Liver (tissue), 9 donors: ENCODE results near the gene PYGL. TPM values are rescaled to one million over a fixed set of nuclear protein-coding genes. Genes with fewer than 3 reads are reported as not detected.
A peak's percentile ranks its signal among the peaks of the same experiment; 100 is the strongest.

Source experiments
- DNase-seq: peaks from one replicate; pipeline ENCODE4 v3.0.0-alpha.2; 2017; ENCODE audit warnings: low spot score
- H3K27ac ChIP-seq, 2 donors: one replicate each; pipeline ENCODE4 v1.7.0; 2013; ENCODE audit warnings: inconsistent platforms in 2 of 2, low read length in 2 of 2, control low read depth in 1 of 2, low read depth in 1 of 2, mild to moderate bottlenecking in 1 of 2
- H3K27me3 ChIP-seq, 4 donors: one replicate each; pipeline versions ENCODE4 v1.6.1 to v1.7.0; 2013; ENCODE audit warnings: low read length in 3 of 4, inconsistent platforms in 1 of 4, mild to moderate bottlenecking in 1 of 4, moderate library complexity in 1 of 4; ENCODE audit not compliant: control insufficient read depth in 4 of 4, insufficient read depth in 4 of 4
- H3K36me3 ChIP-seq, 4 donors: one replicate each; pipeline versions ENCODE4 v1.6.1 to v1.7.0; 2013; ENCODE audit warnings: low read length in 3 of 4, mild to moderate bottlenecking in 3 of 4, low read depth in 1 of 4, moderate library complexity in 1 of 4; ENCODE audit not compliant: control insufficient read depth in 4 of 4, insufficient read depth in 3 of 4
- H3K4me1 ChIP-seq, 4 donors: one replicate each; pipeline versions ENCODE4 v1.6.1 to v1.7.0; 2013; ENCODE audit warnings: low read length in 3 of 4, mild to moderate bottlenecking in 3 of 4, moderate library complexity in 1 of 4; ENCODE audit not compliant: control insufficient read depth in 4 of 4, insufficient read depth in 4 of 4
- H3K4me3 ChIP-seq, 3 donors: one replicate each; pipeline versions ENCODE4 v1.6.1 to v1.7.0; 2013; ENCODE audit warnings: low read length in 3 of 3, control low read depth in 1 of 3, low read depth in 1 of 3, mild to moderate bottlenecking in 1 of 3
- H3K9ac ChIP-seq, 2 donors: one replicate each; pipeline ENCODE4 v1.7.0; 2013; ENCODE audit warnings: low read length in 2 of 2, mild to moderate bottlenecking in 2 of 2, moderate library complexity in 2 of 2, control low read depth in 1 of 2, low read depth in 1 of 2
- H3K9me3 ChIP-seq, 4 donors: one replicate each; pipeline versions ENCODE4 v1.6.1 to v1.7.0; 2013; ENCODE audit warnings: low read length in 3 of 4; ENCODE audit not compliant: control insufficient read depth in 4 of 4
- ATF3 ChIP-seq: IDR thresholded peaks from 2 replicates; pipeline ENCODE4 v1.6.1; 2016; ENCODE audit warnings: antibody characterized with exemption
- EGR1 ChIP-seq, 2 donors: IDR thresholded peaks; 2 replicates each; pipeline ENCODE4 v1.6.1; 2016 to 2018; ENCODE audit warnings: antibody characterized with exemption in 2 of 2, low read depth in 2 of 2
- FOXA1 ChIP-seq: IDR thresholded peaks from 2 replicates; pipeline ENCODE4 v1.6.1; 2016; ENCODE audit warnings: antibody characterized with exemption
- HNF4G ChIP-seq: IDR thresholded peaks from 2 replicates; pipeline ENCODE4 v1.6.1; 2016; ENCODE audit warnings: antibody characterized with exemption
- MAX ChIP-seq: IDR thresholded peaks from 2 replicates; pipeline ENCODE4 v1.6.1; 2016; ENCODE audit warnings: antibody characterized with exemption
- NR2F2 ChIP-seq: IDR thresholded peaks from 2 replicates; pipeline ENCODE4 v1.6.1; 2016; ENCODE audit warnings: antibody characterized with exemption
- RAD21 ChIP-seq, 2 donors: IDR thresholded peaks; 2 replicates each; pipeline ENCODE4 v1.6.1; 2016; ENCODE audit warnings: antibody characterized with exemption in 2 of 2, mild to moderate bottlenecking in 2 of 2
- REST ChIP-seq: IDR thresholded peaks from 2 replicates; pipeline ENCODE4 v1.6.1; 2016; ENCODE audit warnings: antibody characterized with exemption, mild to moderate bottlenecking
- SP1 ChIP-seq: IDR thresholded peaks from 2 replicates; pipeline ENCODE4 v1.6.1; 2018; ENCODE audit warnings: antibody characterized with exemption, mild to moderate bottlenecking
- TAF1 ChIP-seq: conservative IDR thresholded peaks from 2 replicates; pipeline ENCODE4 v1.6.1; 2016; ENCODE audit warnings: antibody characterized with exemption, mild to moderate bottlenecking
- WGBS: extraction: QIAGEN DNeasy Blood & Tissue Kit; methylation state at CpG from one replicate; pipeline ENCODE4 v1.1.7; 2013; 5-methylcytosine and 5-hydroxymethylcytosine counted together
- polyA plus RNA-seq, 2 donors: library from polyadenylated mRNA; stranded (reverse) in 1 of 2; unstranded in 1 of 2; fragments of 200-250 nt in 1 of 2; fragments of >200 nt in 1 of 2; fragmentation: Nextera tagmentation in 1 of 2; extraction: Ambion mirVana in 1 of 2; gene quantifications; one replicate each; pipeline versions ENCODE4 v1.2.1 to v1.2.3, GENCODE V29; 2013 to 2015
- total RNA-seq, 2 donors: library from RNA; depleted of rRNA; stranded (reverse); fragments of >200 nt; gene quantifications; one replicate each; pipeline ENCODE4 v1.2.3, GENCODE V29; 2014
- TF ChIP-seq, protein P1 (sequence below): IDR thresholded peaks from 2 replicates; pipeline ENCODE4 v1.6.1; 2016; ENCODE audit warnings: antibody characterized with exemption
- TF ChIP-seq, protein P2 (sequence below): fragments of 150-350 bp; IDR thresholded peaks from 2 replicates; pipeline ENCODE4 v1.5.1; 2017; ENCODE audit warnings: improper control_type of control experiment, low read depth, low read length; ENCODE audit not compliant: missing input control
- donor health status: healthy.
- donor health status: healthy.
- donor health status: healthy.
- donor health status: healthy.
- donor health status: healthy.

Gene PYGL
- total and polyA plus RNA-seq, 4 donors, result 53.0 to 109 (median 86.3) TPM

DNA sequence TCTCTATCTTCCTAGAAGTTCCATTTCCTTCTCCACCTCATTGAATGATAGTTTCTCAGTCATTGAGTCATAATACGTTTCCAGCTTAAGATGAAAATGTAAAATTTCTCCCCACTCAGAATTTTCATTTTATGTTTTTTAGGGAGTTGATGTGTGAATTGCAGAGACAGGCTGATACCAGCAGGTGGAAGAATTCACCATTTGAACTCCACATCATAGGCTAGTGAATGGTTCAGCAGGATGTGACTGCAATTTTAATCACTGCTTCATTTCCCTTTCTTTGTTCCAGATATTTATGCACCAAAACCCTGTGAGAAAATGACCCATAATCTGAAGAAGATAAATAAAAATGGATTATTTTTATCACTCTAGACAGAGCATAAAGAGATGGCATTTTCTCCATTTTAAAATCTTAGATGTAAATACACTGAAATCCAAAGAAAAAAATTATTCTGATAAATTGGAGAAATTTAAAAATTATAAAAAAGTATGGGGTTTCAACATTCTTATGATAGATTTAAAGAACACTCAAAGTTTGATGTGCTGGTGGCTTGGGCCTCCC, 10.6 kb upstream of the PYGL start:
- Histone ChIP-seq H3K4me3 (no peak overlapping the region), H3K9me3 (no peaks in the 10 kb centered on the region), H3K27me3 (no peaks in the 10 kb centered on the region), H3K36me3 (no peaks in the 10 kb centered on the region), H3K27ac (no peak overlapping the region), H3K9ac (no peak overlapping the region), H3K4me1 (no peaks in the 10 kb centered on the region)
- WGBS, result 40% methylated on average over 1 of the region's 1 CpG
- DNase-seq, result no peak
- TF ChIP-seq, protein P1, sequence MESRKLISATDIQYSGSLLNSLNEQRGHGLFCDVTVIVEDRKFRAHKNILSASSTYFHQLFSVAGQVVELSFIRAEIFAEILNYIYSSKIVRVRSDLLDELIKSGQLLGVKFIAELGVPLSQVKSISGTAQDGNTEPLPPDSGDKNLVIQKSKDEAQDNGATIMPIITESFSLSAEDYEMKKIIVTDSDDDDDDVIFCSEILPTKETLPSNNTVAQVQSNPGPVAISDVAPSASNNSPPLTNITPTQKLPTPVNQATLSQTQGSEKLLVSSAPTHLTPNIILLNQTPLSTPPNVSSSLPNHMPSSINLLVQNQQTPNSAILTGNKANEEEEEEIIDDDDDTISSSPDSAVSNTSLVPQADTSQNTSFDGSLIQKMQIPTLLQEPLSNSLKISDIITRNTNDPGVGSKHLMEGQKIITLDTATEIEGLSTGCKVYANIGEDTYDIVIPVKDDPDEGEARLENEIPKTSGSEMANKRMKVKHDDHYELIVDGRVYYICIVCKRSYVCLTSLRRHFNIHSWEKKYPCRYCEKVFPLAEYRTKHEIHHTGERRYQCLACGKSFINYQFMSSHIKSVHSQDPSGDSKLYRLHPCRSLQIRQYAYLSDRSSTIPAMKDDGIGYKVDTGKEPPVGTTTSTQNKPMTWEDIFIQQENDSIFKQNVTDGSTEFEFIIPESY, result no peak
- no peak for TF ChIP-seq TAF1
- TF ChIP-seq FOXA1, result no peak
- no peak for TF ChIP-seq SP1
- TF ChIP-seq, protein P2, sequence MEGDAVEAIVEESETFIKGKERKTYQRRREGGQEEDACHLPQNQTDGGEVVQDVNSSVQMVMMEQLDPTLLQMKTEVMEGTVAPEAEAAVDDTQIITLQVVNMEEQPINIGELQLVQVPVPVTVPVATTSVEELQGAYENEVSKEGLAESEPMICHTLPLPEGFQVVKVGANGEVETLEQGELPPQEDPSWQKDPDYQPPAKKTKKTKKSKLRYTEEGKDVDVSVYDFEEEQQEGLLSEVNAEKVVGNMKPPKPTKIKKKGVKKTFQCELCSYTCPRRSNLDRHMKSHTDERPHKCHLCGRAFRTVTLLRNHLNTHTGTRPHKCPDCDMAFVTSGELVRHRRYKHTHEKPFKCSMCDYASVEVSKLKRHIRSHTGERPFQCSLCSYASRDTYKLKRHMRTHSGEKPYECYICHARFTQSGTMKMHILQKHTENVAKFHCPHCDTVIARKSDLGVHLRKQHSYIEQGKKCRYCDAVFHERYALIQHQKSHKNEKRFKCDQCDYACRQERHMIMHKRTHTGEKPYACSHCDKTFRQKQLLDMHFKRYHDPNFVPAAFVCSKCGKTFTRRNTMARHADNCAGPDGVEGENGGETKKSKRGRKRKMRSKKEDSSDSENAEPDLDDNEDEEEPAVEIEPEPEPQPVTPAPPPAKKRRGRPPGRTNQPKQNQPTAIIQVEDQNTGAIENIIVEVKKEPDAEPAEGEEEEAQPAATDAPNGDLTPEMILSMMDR, result peak; percentile 61
- TF ChIP-seq EGR1 (IDR thresholded peaks at IDR 0.05; ENCODE audit: low read depth in 2 of 2), result no peak
- no peak for TF ChIP-seq MAX
- peak; percentile 76 to 83 for TF ChIP-seq RAD21 (IDR thresholded peaks at IDR 0.05)

DNA sequence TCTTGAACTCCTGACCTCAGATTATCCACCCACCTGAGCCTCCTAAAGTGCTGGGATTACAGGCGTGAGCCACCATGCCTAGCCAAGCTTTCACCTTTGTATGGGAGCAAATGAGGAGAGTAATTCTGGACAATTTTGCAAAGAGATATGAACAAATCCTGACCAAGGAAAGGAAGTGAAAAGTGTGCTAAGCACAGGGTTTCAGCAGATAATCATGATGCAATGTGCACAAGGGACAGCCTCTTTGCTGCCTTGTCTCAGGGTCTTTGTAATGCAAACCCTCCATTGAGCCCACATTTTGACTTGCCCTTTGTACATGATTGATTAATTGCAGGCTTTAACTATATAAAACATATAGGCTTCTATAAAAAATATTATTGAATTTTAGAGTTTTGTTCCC, 9.2 kb upstream of the PYGL start:
- H3K4me1 ChIP-seq, result no peaks in the 10 kb centered on the region
- WGBS, result 93% methylated on average over 1 of the region's 1 CpG
- TF ChIP-seq, protein P1, result no peak
- TF ChIP-seq, protein P2, result no peak
- TF ChIP-seq TAF1, result no peak
- TF ChIP-seq EGR1 (IDR thresholded peaks at IDR 0.05; ENCODE audit: low read depth in 2 of 2), result no peak
- no peak for TF ChIP-seq NR2F2
- no peak for TF ChIP-seq ATF3
- TF ChIP-seq REST, result no peak
- no peak for TF ChIP-seq HNF4G
- TF ChIP-seq SP1, result no peak
- H3K9ac ChIP-seq, result no peak overlapping the region
- H3K36me3 ChIP-seq, result no peaks in the 10 kb centered on the region
- no peak for DNase-seq
- no peaks in the 10 kb centered on the region for H3K27me3 ChIP-seq
- H3K27ac ChIP-seq, result no peak overlapping the region
- H3K9me3 ChIP-seq, result no peaks in the 10 kb centered on the region
- no peak overlapping the region for H3K4me3 ChIP-seq
